OCI-LY1 (cell line): ENCODE results near the gene PROSER2.

Source experiments
- H2AFZ ChIP-seq: fragments of 200-600 bp; sonication (generic), shearing (Covaris generic); 2 replicates; pipeline ENCODE4 v1.6.0; 2014; ENCODE audit warnings: antibody characterized with exemption, mild to moderate bottlenecking, low read length
- H3F3A ChIP-seq: fragments of 200-600 bp; sonication (generic), shearing (Covaris generic); 2 replicates; pipeline ENCODE4 v1.6.0; 2014; ENCODE audit warnings: mild to moderate bottlenecking, antibody characterized with exemption, low read length, moderate library complexity; ENCODE audit not compliant: insufficient read depth
- H3K27ac ChIP-seq: fragments of 200-600 bp; sonication (generic); 2 replicates; pipeline ENCODE4 v1.5.1; 2014; ENCODE audit warnings: low read length, mixed run types, mild to moderate bottlenecking, low read depth; ENCODE audit not compliant: poor library complexity, severe bottlenecking
- H3K27me3 ChIP-seq: fragments of 200-600 bp; sonication (generic); 2 replicates; pipeline ENCODE4 v1.6.0; 2014; ENCODE audit warnings: antibody characterized with exemption, mild to moderate bottlenecking, low read length, moderate library complexity; ENCODE audit not compliant: insufficient read depth
- H3K36me3 ChIP-seq: fragments of 200-600 bp; sonication (generic); 2 replicates; pipeline ENCODE4 v1.6.1; 2014; ENCODE audit warnings: mild to moderate bottlenecking, antibody characterized with exemption, low read length, moderate library complexity, mixed read lengths; ENCODE audit not compliant: insufficient read depth
- H3K4me1 ChIP-seq: fragments of 200-600 bp; sonication (generic); 2 replicates; pipeline ENCODE4 v1.5.1; 2014; ENCODE audit warnings: mild to moderate bottlenecking, low read length, moderate library complexity; ENCODE audit not compliant: insufficient read depth, severe bottlenecking
- H3K4me2 ChIP-seq: fragments of 200-600 bp; sonication (generic), shearing (Covaris generic); 2 replicates; pipeline ENCODE4 v1.6.1; 2014; ENCODE audit warnings: low read length
- H3K4me3 ChIP-seq: fragments of 200-600 bp; sonication (generic); 2 replicates; pipeline ENCODE4 v1.5.1; 2014; ENCODE audit warnings: low read length, low read depth, mild to moderate bottlenecking, mixed read lengths; ENCODE audit not compliant: poor library complexity, severe bottlenecking
- H3K79me2 ChIP-seq: fragments of 200-600 bp; shearing (Covaris generic); 2 replicates; pipeline ENCODE4 v1.6.1; 2016; ENCODE audit warnings: mixed run types, low read length, mixed read lengths; ENCODE audit not compliant: insufficient read depth
- H3K9ac ChIP-seq: fragments of 200-600 bp; sonication (generic), shearing (Covaris generic); 2 replicates; pipeline ENCODE4 v1.6.1; 2014; ENCODE audit warnings: mild to moderate bottlenecking, low read length, mixed read lengths
- H3K9me2 ChIP-seq: fragments of 200-600 bp; sonication (generic), shearing (Covaris generic); 2 replicates; pipeline ENCODE4 v1.6.1; 2014; ENCODE audit warnings: low read depth, mild to moderate bottlenecking, low read length, mixed read lengths
- H3K9me3 ChIP-seq: fragments of 200-600 bp; shearing (Covaris generic); 2 replicates; pipeline ENCODE4 v1.6.1; 2014; ENCODE audit warnings: low read length, mixed read lengths
- H4K20me1 ChIP-seq: fragments of 200-600 bp; sonication (generic), shearing (Covaris generic); 2 replicates; pipeline ENCODE4 v1.6.0; 2016; ENCODE audit warnings: mild to moderate bottlenecking, low read length; ENCODE audit not compliant: insufficient read depth
- EZH2 ChIP-seq: fragments of 200-600 bp; sonication (generic), shearing (Covaris generic); IDR thresholded peaks from 2 replicates; pipeline ENCODE4 v1.8.0; 2017; ENCODE audit warnings: borderline replicate concordance, mixed run types, mild to moderate bottlenecking, antibody characterized with exemption, low read length, moderate library complexity, mixed read lengths
- TF ChIP-seq, protein P1 (sequence below): fragments of 200-600 bp; sonication (generic), shearing (Covaris generic); IDR thresholded peaks from 2 replicates; pipeline ENCODE4 v1.5.1; 2017; ENCODE audit warnings: mild to moderate bottlenecking, antibody characterized with exemption, low read length, moderate library complexity, mixed read lengths

Gene PROSER2

DNA sequence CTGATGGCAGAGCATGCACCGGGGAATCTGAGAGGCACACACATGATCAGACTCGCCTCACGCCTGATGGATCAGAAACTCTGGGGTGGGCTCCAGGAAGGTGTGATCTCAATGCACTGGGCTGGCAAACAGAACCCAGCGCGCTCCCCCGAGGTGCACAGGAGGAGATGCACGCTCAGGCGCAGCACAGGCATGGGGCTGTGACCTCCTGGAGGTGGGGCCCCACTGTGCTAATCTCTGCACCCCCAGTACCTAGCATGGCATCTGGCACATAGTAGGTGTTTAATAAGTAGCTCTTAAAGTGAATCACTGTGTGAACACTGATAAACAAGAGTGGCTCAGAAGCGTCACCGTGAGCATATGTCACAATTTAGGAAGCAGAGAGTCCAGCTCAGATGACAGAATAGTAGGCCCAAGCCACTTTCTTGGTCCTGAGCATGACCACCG, 57.9 kb downstream of the PROSER2 start:
- Histone ChIP-seq H3K4me1 (no peaks in the 10 kb centered on the region), H3K79me2 (no peaks in the 10 kb centered on the region), H3K9ac (no peak overlapping the region), H3F3A (no peaks in the 10 kb centered on the region), H3K9me3 (no peaks in the 10 kb centered on the region), H3K9me2 (no peaks in the 10 kb centered on the region), H3K27me3 (peaks cover 3% of the 10 kb centered on the region; the same call in 1 of the 2 replicates), H3K27ac (no peak overlapping the region), H3K4me2 (no peak overlapping the region), H3K4me3 (no peak overlapping the region), H4K20me1 (no peaks in the 10 kb centered on the region), H3K36me3 (no peaks in the 10 kb centered on the region), H2AFZ (no peak overlapping the region)
- TF ChIP-seq, protein P1, sequence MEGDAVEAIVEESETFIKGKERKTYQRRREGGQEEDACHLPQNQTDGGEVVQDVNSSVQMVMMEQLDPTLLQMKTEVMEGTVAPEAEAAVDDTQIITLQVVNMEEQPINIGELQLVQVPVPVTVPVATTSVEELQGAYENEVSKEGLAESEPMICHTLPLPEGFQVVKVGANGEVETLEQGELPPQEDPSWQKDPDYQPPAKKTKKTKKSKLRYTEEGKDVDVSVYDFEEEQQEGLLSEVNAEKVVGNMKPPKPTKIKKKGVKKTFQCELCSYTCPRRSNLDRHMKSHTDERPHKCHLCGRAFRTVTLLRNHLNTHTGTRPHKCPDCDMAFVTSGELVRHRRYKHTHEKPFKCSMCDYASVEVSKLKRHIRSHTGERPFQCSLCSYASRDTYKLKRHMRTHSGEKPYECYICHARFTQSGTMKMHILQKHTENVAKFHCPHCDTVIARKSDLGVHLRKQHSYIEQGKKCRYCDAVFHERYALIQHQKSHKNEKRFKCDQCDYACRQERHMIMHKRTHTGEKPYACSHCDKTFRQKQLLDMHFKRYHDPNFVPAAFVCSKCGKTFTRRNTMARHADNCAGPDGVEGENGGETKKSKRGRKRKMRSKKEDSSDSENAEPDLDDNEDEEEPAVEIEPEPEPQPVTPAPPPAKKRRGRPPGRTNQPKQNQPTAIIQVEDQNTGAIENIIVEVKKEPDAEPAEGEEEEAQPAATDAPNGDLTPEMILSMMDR, result no peak
- TF ChIP-seq EZH2, result no peak

DNA sequence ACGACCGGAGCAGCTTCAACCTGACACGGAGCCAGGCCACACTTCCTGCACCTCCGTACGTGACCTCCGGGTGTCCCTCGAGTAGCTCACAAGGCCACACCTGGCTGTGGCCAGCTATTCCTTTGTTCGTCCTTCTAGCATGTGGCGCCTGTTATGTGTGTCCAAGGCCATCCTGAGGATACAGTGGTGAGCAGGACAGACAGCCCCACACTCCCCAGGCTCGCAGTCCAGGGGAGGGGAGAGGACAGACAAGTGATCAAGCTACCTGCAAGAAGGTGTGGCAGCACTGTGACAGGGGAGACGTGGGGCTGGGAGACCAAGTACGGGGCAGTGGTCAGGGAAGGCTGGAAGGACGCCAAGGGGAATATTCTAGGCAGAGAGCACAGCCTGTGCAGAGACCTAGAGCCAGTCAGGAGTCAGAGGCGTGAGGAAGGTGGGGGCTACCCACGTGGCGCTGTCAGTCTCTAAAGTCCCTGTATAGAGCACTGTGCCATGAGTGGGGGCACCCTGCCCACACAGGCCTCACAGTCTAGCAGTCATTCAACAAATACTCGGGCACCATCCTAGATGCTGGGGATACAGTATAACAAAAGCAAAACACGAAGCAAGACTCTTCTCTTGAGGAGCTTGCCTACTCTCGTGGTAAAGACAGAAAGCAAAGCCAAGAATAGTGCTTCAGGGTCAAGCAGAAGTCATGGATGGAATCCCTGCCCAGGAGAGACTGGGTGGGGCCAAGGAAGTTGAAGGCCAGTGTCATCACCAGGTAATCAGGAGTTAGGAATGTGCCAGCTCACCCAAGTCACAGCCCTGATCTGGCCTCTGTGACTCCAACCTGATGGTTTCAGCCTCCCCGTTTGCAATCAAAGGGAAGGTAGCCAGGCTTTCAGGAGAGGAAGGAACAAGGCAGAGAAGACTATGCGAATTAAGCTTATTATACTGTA, 58.6 kb downstream of the PROSER2 start:
- no peaks in the 10 kb centered on the region for H3K4me1 ChIP-seq
- no peak overlapping the region for H3K4me3 ChIP-seq
- no peaks in the 10 kb centered on the region for H4K20me1 ChIP-seq
- TF ChIP-seq, protein P1, result no peak
- no peak for TF ChIP-seq EZH2
- no peak overlapping the region for H3K4me2 ChIP-seq
- no peak overlapping the region for H3K9ac ChIP-seq
- no peaks in the 10 kb centered on the region for H3K79me2 ChIP-seq
- H3K9me3 ChIP-seq, result no peaks in the 10 kb centered on the region
- H3K27ac ChIP-seq, result no peak overlapping the region
- no peaks in the 10 kb centered on the region for H3K9me2 ChIP-seq
- H3F3A ChIP-seq, result no peaks in the 10 kb centered on the region
- no peaks in the 10 kb centered on the region for H3K36me3 ChIP-seq
- peaks cover 3% of the 10 kb centered on the region; the same call in 1 of the 2 replicates for H3K27me3 ChIP-seq
- H2AFZ ChIP-seq, result no peak overlapping the region

DNA sequence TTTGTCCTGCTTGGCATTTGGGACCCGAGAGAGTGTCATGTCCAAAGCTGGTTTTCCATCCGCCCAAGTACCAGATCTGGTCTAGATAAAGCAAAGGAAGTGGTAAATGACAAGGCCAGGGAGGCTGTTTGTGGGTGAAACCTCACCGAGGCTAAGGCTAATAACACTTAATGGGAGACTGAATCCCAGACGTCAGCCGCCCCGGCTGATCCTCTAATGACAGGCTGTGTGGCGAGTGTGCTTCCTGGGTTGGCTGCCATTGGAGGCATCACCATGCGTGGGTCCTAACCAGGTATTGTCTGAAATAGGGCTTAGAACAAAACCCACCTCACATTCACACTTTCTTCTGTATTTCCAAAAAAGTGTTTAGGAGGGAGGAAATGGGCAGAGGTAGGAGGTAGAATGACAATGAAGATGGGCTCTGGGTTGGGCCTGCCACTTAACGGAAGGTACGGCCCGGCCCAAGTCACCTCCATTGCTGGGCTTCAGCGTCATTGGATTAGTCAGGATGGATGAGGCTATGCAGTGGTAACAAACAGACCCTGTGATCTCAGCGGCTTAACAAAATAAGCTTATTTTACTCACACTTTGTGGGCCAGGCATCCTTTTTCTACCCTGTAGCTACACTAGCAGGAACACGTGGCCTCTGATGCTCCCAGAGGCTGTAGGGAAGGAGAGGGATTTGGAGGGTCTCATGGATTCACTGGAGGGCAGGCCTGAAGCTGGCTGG, 59.7 kb downstream of the PROSER2 start:
- TF ChIP-seq, protein P1, result no peak
- no peak for TF ChIP-seq EZH2
- Histone ChIP-seq H3K9me3 (no peaks in the 10 kb centered on the region), H3K4me3 (no peak overlapping the region), H3K27ac (no peak overlapping the region), H3K4me2 (no peak overlapping the region), H3K4me1 (no peaks in the 10 kb centered on the region), H3K27me3 (no peaks in the 10 kb centered on the region; the same call in 1 of the 2 replicates), H3F3A (no peaks in the 10 kb centered on the region), H4K20me1 (no peaks in the 10 kb centered on the region), H3K9ac (no peak overlapping the region), H3K36me3 (no peaks in the 10 kb centered on the region), H3K9me2 (no peaks in the 10 kb centered on the region), H3K79me2 (no peaks in the 10 kb centered on the region), H2AFZ (no peak overlapping the region)
